Chondrocyte (in vitro differentiated cells): Measurements from ENCODE around the gene PSMD13. TPM values are rescaled to one million over a fixed set of nuclear protein-coding genes. Genes with fewer than 3 reads are reported as not detected.

Source experiments
- DNase-seq: peaks from one replicate; pipeline ENCODE4 v3.0.0; 2021; ENCODE audit warnings: mixed read lengths, low spot score
- H3K27ac Mint-ChIP-seq: one replicate; pipeline ENCODE4 v1.8.0; 2021; ENCODE audit warnings: mild to moderate bottlenecking, moderate library complexity, mixed read lengths; ENCODE audit not compliant: unreplicated experiment
- H3K27me3 Mint-ChIP-seq: 2 replicates; pipeline ENCODE4 v1.8.0; 2021; ENCODE audit warnings: low read depth, mixed read lengths
- H3K36me3 Mint-ChIP-seq: 2 replicates; pipeline ENCODE4 v1.8.0; 2021; ENCODE audit warnings: low read depth, mixed read lengths
- H3K4me1 Mint-ChIP-seq: 2 replicates; pipeline ENCODE4 v1.8.0; 2021; ENCODE audit warnings: low read depth, mild to moderate bottlenecking, mixed read lengths
- H3K4me3 Mint-ChIP-seq: one replicate; pipeline ENCODE4 v1.8.0; 2021; ENCODE audit warnings: mild to moderate bottlenecking, moderate library complexity, mixed read lengths; ENCODE audit not compliant: unreplicated experiment
- H3K9me3 Mint-ChIP-seq: 2 replicates; pipeline ENCODE4 v1.8.0; 2021; ENCODE audit warnings: low read depth, mixed read lengths
- total RNA-seq: library from RNA; stranded (reverse); gene quantifications from 3 replicates; pipeline ENCODE4 v1.2.1, GENCODE V29; 2021
- TF ChIP-seq, protein P1 (sequence below): fragments of 200-600 bp; sonication (generic); IDR thresholded peaks from 2 replicates; pipeline ENCODE4 v1.5.0; 2021; ENCODE audit warnings: antibody characterized with exemption, mild to moderate bottlenecking, moderate library complexity

Gene PSMD13
- total RNA-seq, 1 donor from 2014 or later, result 103 TPM

DNA sequence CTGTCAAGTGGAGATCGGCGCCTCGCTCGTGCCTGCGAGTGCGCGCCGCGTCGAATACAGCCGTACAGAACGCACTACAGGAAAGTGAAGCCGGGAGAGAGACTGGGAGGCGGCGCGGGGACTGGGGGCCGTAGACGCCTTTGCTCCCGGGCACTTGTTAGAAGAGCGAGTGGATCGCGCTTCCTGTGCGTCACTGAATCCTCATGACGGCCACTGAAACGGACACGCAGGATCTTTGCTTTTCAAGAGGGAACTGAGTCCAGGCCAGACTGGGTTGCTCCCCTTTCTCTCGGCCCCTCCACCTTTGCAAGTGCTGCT is 29.0 kb upstream of the PSMD13 start:
- Mint-ChIP-seq H3K36me3 (peaks cover 12% of the 10 kb centered on the region), H3K4me1 (peaks cover 52% of the 10 kb centered on the region), H3K9me3 (no peaks in the 10 kb centered on the region), H3K27ac (peak overlapping the region; percentile 100), H3K27me3 (no peaks in the 10 kb centered on the region), H3K4me3 (peak overlapping the region; percentile 99)
- TF ChIP-seq, protein P1, sequence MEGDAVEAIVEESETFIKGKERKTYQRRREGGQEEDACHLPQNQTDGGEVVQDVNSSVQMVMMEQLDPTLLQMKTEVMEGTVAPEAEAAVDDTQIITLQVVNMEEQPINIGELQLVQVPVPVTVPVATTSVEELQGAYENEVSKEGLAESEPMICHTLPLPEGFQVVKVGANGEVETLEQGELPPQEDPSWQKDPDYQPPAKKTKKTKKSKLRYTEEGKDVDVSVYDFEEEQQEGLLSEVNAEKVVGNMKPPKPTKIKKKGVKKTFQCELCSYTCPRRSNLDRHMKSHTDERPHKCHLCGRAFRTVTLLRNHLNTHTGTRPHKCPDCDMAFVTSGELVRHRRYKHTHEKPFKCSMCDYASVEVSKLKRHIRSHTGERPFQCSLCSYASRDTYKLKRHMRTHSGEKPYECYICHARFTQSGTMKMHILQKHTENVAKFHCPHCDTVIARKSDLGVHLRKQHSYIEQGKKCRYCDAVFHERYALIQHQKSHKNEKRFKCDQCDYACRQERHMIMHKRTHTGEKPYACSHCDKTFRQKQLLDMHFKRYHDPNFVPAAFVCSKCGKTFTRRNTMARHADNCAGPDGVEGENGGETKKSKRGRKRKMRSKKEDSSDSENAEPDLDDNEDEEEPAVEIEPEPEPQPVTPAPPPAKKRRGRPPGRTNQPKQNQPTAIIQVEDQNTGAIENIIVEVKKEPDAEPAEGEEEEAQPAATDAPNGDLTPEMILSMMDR, result no peak
- DNase-seq, result no peak

DNA sequence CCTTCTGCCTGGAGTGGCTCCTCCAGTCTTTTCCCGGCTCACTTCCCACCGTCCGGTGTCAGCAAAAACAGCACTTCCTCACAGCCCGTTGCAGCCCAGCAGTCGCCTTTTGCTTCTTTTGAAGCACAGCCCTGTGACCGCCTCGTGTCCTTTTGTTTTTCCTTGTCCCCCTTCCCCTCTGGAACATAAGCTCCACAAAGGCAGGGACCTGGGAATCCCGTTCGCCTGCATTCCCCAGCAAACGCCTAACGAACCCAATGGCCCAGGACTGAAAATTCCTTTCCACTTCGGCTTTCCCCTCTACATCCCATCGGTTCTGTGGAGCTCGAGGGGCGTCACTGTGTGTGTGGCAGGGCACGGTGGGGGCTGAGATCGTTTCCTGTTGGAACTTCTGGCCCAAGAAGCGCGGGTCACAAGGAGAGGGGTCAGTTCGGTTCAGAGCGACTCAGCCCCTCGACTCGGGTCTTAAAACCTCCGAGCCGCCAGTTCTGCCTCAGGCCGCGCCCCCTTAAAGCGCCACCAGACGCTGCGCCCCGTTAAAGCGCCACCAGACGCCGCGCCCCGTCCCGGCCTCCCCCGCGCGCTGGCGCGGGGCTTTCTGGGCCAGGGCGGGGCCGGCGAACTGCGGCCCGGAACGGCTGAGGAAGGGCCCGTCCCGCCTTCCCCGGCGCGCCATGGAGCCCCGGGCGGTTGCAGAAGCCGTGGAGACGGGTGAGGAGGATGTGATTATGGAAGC is 28.4 kb upstream of the PSMD13 start:
- H3K4me3 Mint-ChIP-seq, result peak overlapping the region; percentile 99
- DNase-seq, result peak; percentile 69
- peak overlapping the region; percentile 100 for H3K27ac Mint-ChIP-seq
- peaks cover 50% of the 10 kb centered on the region for H3K4me1 Mint-ChIP-seq
- H3K36me3 Mint-ChIP-seq, result peaks cover 15% of the 10 kb centered on the region
- H3K27me3 Mint-ChIP-seq, result no peaks in the 10 kb centered on the region
- H3K9me3 Mint-ChIP-seq, result no peaks in the 10 kb centered on the region
- TF ChIP-seq, protein P1, result no peak

DNA sequence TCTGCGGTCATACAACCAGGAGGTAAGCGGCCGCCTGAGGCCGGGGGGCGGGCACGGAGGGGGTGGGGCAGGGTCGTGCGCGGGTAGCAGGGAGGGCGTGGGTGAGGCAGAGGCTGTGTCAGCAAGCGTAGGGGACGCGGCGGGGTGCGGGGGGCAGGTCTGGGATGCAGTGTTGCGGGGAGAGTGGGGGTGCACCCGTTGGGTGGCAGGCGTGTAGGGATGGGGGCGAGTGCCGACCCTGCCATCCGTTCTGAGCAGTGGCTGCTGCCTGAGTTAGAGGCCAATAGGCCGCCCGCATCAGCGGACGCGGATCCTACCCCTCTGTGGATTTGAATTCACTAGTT is 27.9 kb upstream of the PSMD13 start:
- peaks cover 13% of the 10 kb centered on the region for H3K36me3 Mint-ChIP-seq
- peak overlapping the region; percentile 100 for H3K27ac Mint-ChIP-seq
- DNase-seq, result peak; percentile 86
- H3K4me1 Mint-ChIP-seq, result peaks cover 45% of the 10 kb centered on the region
- TF ChIP-seq, protein P1, result no peak
- no peaks in the 10 kb centered on the region for H3K9me3 Mint-ChIP-seq
- H3K27me3 Mint-ChIP-seq, result no peaks in the 10 kb centered on the region
- H3K4me3 Mint-ChIP-seq, result peak overlapping the region; percentile 99

DNA sequence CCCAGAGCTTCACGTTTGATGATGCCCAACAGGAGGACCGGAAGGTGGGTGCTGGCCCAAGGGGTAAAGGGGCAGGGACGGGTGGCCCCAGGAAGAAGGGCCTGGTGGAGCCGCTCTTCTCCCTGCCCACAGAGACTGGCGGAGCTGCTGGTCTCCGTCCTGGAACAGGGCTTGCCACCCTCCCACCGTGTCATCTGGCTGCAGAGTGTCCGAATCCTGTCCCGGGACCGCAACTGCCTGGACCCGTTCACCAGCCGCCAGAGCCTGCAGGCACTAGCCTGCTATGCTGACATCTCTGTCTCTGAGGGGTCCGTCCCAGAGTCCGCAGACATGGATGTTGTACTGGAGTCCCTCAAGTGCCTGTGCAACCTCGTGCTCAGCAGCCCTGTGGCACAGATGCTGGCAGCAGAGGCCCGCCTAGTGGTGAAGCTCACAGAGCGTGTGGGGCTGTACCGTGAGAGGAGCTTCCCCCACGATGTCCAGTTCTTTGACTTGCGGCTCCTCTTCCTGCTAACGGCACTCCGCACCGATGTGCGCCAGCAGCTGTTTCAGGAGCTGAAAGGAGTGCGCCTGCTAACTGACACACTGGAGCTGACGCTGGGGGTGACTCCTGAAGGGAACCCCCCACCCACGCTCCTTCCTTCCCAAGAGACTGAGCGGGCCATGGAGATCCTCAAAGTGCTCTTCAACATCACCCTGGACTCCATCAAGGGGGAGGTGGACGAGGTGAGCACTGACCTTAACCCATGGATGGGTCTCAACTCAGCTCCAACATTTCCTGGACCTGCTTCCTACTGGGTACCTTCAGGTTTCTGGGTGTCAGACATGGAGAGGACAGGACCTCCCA is 27.3 kb upstream of the PSMD13 start:
- peak; percentile 85 for DNase-seq
- no peaks in the 10 kb centered on the region for H3K9me3 Mint-ChIP-seq
- peaks cover 41% of the 10 kb centered on the region for H3K4me1 Mint-ChIP-seq
- H3K27ac Mint-ChIP-seq, result peak overlapping the region; percentile 100
- peaks cover 13% of the 10 kb centered on the region for H3K36me3 Mint-ChIP-seq
- no peaks in the 10 kb centered on the region for H3K27me3 Mint-ChIP-seq
- TF ChIP-seq, protein P1, result peak; percentile 9
- H3K4me3 Mint-ChIP-seq, result peak overlapping the region; percentile 99

DNA sequence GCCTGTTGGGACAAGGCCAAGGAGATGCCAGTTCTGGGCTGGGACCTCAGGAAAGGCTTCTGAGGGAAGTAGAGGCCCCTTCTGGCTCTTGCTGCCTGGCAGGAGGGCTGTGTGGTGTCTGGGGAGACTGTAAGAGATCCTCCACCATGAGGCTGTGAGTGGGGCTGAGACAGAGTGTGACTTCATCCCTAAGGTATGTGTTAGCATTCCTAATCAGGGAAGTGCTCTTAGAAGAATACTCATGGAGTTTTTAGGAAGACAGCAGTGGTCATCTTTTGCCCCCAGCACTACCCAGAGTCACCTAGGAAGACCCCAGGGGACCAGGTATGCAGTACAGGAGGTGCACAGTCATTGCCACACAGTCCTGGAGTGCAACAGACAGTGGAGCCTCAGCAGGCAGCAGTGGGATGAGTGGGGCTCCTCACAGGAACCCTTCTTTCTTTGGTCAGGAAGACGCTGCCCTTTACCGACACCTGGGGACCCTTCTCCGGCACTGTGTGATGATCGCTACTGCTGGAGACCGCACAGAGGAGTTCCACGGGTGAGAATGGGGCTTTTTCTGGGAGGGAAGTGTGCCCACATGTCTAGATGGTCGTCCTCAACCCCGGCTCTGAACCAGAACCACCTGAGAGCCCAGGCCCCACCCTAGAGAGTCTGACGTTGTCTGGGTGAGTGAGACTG is 26.5 kb upstream of the PSMD13 start:
- peak overlapping the region; percentile 96 for H3K27ac Mint-ChIP-seq
- H3K4me1 Mint-ChIP-seq, result peaks cover 35% of the 10 kb centered on the region
- H3K4me3 Mint-ChIP-seq, result peak overlapping the region; percentile 99
- no peaks in the 10 kb centered on the region for H3K27me3 Mint-ChIP-seq
- H3K36me3 Mint-ChIP-seq, result peaks cover 17% of the 10 kb centered on the region
- TF ChIP-seq, protein P1, result no peak
- peak; percentile 52 for DNase-seq
- H3K9me3 Mint-ChIP-seq, result no peaks in the 10 kb centered on the region
